Upper lobe of left lung (tissue), 6 donors: Measurements from ENCODE around the gene PTX4. TPM values are rescaled to one million over a fixed set of nuclear protein-coding genes. Genes with fewer than 3 reads are reported as not detected.

ENCODE experiments used
- ATAC-seq, 2 donors: fragments of 200-7000 bp; cut with Tn5 transposase; one replicate each; pipeline ENCODE4 v1.9.1; 2022; ENCODE audit warnings: mild to moderate bottlenecking in 2 of 2, moderate library complexity in 2 of 2; ENCODE audit not compliant: low FRiP score in 2 of 2
- DNase-seq, 2 donors: peaks; one replicate each; pipeline ENCODE4 v3.0.0-alpha.2; 2019 to 2020
- H3K27ac ChIP-seq, 4 donors: fragments of 200-600 bp; sonication (generic); one replicate each; pipeline ENCODE4 v1.5.1; 2016 to 2019
- H3K27me3 ChIP-seq, 4 donors: fragments of 200-600 bp; sonication (generic); one replicate each; pipeline ENCODE4 v1.5.1; 2017 to 2019
- H3K36me3 ChIP-seq, 4 donors: fragments of 200-600 bp; sonication (generic); one replicate each; pipeline ENCODE4 v1.5.1; 2016 to 2019
- H3K4me1 ChIP-seq, 4 donors: fragments of 200-600 bp; sonication (generic); one replicate each; pipeline ENCODE4 v1.5.1; 2018 to 2019
- H3K4me3 ChIP-seq, 4 donors: fragments of 200-600 bp; sonication (generic); one replicate each; pipeline ENCODE4 v1.5.1; 2017 to 2019; ENCODE audit warnings: mild to moderate bottlenecking in 2 of 4, moderate library complexity in 1 of 4
- H3K9me3 ChIP-seq, 4 donors: fragments of 200-600 bp; sonication (generic); one replicate each; pipeline ENCODE4 v1.5.1; 2018 to 2019
- EP300 ChIP-seq, 4 donors: sonication (generic); formaldehyde crosslinking; IDR thresholded peaks; one replicate each; pipeline ENCODE4 v1.5.1; 2017; ENCODE audit warnings: antibody characterized with exemption in 4 of 4, control low read depth in 2 of 4
- POLR2A ChIP-seq, 4 donors: fragments of 450-650 bp; IDR thresholded peaks; one replicate each; pipeline ENCODE4 v1.5.1; 2016 to 2017; ENCODE audit warnings: antibody characterized with exemption in 4 of 4, mild to moderate bottlenecking in 2 of 4
- POLR2AphosphoS5 ChIP-seq, 2 donors: sonication (generic); formaldehyde crosslinking; IDR thresholded peaks; one replicate each; pipeline ENCODE4 v1.5.1; 2017; ENCODE audit warnings: antibody characterized with exemption in 2 of 2
- WGBS, 2 donors: methylation state at CpG; one replicate each; pipeline ENCODE4 v1.1.5; 2017 to 2018; 5-methylcytosine and 5-hydroxymethylcytosine counted together
- total RNA-seq, 6 donors: library from RNA; depleted of rRNA in 4 of 6; stranded (reverse); fragments of >200 nt in 4 of 6; gene quantifications; one replicate each; pipeline versions ENCODE4 v1.1.0 to v1.2.1, GENCODE V29; 2016 to 2021
- TF ChIP-seq, protein P1 (sequence below), 6 experiments: fragments of 450-650 bp in 4 of 6; fragments of 200-600 bp in 2 of 6; sonication (generic) in 2 of 6; IDR thresholded peaks; one replicate each; pipeline ENCODE4 v1.5.1; 2016 to 2019; ENCODE audit warnings: antibody characterized with exemption in 6 of 6
- donor health status: DM: no; HTN: no; CAD: no; lungs with moderate emphysema.
- donor health status: DM: no; HTN: yes; CAD: no; lungs with severe emphysema.

Gene PTX4
- total RNA-seq, 6 donors from 2014 or later = 0.30 to 0.34 (median 0.34) TPM; not detected in 3

DNA sequence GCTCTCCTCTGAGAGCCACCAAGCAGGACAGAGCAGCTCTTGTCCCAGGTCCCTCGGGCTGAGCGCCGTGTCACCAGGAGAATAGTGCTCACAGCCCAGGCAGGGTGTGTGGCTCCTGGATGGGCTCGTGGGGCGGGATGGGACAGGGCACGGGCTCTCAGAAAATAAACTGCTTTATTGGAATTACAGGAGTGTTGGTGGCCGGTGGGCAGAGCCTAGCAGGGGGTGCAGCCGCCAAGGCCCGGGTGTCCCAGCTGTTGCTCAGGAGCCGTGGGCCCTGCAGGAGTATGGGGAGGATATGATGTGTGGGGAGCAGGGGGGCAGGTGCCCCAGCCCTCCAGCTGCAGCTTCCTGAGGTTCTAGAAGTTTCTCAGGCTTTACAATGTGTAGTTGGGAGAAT, 21.5 kb upstream of the PTX4 start:
- no peak for ATAC-seq
- 78 to 80% methylated on average over 1 to 10 of the region's 10 CpGs for WGBS, 2 donors
- H3K4me1 ChIP-seq = peaks cover 24 to 52% (median 27%) of the 10 kb centered on the region in 4 donors

DNA sequence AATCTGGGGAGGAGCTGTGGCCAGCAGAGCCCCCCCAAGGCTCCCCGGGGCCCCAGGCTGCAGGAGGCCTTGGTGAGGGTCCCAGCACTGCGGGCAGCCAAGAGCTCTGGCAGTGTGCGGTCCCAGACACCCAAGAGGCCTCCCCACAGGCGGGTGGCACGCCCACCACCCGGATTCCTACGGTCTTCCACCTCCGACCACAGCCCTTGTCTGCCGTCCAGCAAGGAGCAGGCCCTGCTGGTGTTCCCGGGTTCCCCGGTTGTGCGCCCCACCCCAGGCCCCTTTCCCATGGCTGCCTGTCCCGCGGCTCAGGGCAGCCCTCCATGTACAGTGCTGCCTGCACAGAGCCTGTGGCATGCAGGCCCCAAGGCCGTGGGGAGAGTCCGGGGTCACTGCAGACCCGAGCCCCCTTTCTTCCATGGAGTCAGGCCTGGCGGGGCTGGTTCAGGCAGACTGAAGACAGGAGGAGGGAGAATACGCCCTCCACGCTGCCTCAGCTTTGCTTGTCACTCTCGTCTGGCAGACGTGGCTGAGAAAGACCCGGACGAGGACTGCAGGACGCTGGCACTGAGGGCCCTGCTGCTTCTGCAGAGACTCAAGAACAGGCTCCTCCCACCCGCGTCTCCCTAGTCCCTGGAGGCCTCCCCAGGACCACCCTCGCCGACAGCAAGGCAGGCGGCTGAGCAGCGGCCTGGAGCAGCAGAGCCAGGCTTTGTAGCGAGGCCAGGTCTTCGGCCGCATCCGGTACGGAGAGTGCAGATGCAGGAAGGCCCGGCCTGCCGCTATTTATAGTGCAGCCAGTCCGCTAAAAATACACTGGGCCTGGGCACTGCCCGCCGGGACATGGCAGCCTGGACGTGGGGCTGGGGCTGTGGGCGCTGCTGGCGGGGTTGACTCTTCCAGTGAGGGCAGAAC, 20.8 kb upstream of the PTX4 start:
- ATAC-seq = no peak
- TF ChIP-seq, protein P1, sequence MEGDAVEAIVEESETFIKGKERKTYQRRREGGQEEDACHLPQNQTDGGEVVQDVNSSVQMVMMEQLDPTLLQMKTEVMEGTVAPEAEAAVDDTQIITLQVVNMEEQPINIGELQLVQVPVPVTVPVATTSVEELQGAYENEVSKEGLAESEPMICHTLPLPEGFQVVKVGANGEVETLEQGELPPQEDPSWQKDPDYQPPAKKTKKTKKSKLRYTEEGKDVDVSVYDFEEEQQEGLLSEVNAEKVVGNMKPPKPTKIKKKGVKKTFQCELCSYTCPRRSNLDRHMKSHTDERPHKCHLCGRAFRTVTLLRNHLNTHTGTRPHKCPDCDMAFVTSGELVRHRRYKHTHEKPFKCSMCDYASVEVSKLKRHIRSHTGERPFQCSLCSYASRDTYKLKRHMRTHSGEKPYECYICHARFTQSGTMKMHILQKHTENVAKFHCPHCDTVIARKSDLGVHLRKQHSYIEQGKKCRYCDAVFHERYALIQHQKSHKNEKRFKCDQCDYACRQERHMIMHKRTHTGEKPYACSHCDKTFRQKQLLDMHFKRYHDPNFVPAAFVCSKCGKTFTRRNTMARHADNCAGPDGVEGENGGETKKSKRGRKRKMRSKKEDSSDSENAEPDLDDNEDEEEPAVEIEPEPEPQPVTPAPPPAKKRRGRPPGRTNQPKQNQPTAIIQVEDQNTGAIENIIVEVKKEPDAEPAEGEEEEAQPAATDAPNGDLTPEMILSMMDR (IDR thresholded peaks at IDR 0.05) = no peak
- TF ChIP-seq POLR2AphosphoS5 (IDR thresholded peaks at IDR 0.05) = peak; percentile 16 to 80
- TF ChIP-seq EP300 (IDR thresholded peaks at IDR 0.05) = peak in 1 of 4 donors; percentile 3
- peak in 1 of 4 donors; percentile 16 for TF ChIP-seq POLR2A (IDR thresholded peaks at IDR 0.05)
- H3K9me3 ChIP-seq = peaks cover 0 to 6% (median 3%) of the 10 kb centered on the region in 4 donors
- H3K36me3 ChIP-seq = peaks cover 0 to 52% (median 18%) of the 10 kb centered on the region in 4 donors
- H3K27ac ChIP-seq = peak overlapping the region; percentile 66 to 88 (median 82)
- H3K4me1 ChIP-seq = peaks cover 24 to 52% (median 27%) of the 10 kb centered on the region in 4 donors
- WGBS, 2 donors = 65% methylated on average over 20 of the region's 44 CpGs; no CpG with 5 or more reads in 1 of the 2 donors
- DNase-seq = peak; percentile 43 to 73
- H3K4me3 ChIP-seq = peak overlapping the region in 1 of 4 donors; percentile 12
- no peaks in the 10 kb centered on the region for H3K27me3 ChIP-seq

More for the DNA sequence above, 21.5 kb upstream of the PTX4 start:
- Histone ChIP-seq H3K36me3 (peaks cover 0 to 52% (median 18%) of the 10 kb centered on the region in 4 donors), H3K4me3 (no peak overlapping the region), H3K9me3 (peaks cover 0 to 6% (median 3%) of the 10 kb centered on the region in 4 donors), H3K27me3 (no peaks in the 10 kb centered on the region), H3K27ac (peak overlapping the region; percentile 66 to 88 (median 82))
- TF ChIP-seq POLR2A (IDR thresholded peaks at IDR 0.05) (no peak), POLR2AphosphoS5 (IDR thresholded peaks at IDR 0.05) (no peak), EP300 (IDR thresholded peaks at IDR 0.05) (no peak)
- TF ChIP-seq, protein P1 (IDR thresholded peaks at IDR 0.05) = no peak
- DNase-seq = no peak

- no peak overlapping the region for H3K4me3 ChIP-seq
- H3K27me3 ChIP-seq = no peaks in the 10 kb centered on the region
- no peaks in the 10 kb centered on the region for H3K9me3 ChIP-seq
- ATAC-seq (no peak), DNase-seq (peak in 1 of 2 donors; percentile 66)
- H3K27ac ChIP-seq = peak overlapping the region; percentile 22 to 88 (median 74)
- peaks cover 24 to 52% (median 27%) of the 10 kb centered on the region in 4 donors for H3K4me1 ChIP-seq
- peaks cover 0 to 52% (median 18%) of the 10 kb centered on the region in 4 donors for H3K36me3 ChIP-seq
- WGBS, 2 donors = 86% methylated on average over 21 of the region's 24 CpGs; no CpG with 5 or more reads in 1 of the 2 donors
- TF ChIP-seq POLR2A (IDR thresholded peaks at IDR 0.05) = no peak
- TF ChIP-seq, protein P1 (IDR thresholded peaks at IDR 0.05) = no peak
- TF ChIP-seq EP300 (IDR thresholded peaks at IDR 0.05) = no peak
- no peak for TF ChIP-seq POLR2AphosphoS5 (IDR thresholded peaks at IDR 0.05)
Observed at GRCh38 chr16:1508494-1509187, 19.9 kb upstream of the PTX4 start.

DNA sequence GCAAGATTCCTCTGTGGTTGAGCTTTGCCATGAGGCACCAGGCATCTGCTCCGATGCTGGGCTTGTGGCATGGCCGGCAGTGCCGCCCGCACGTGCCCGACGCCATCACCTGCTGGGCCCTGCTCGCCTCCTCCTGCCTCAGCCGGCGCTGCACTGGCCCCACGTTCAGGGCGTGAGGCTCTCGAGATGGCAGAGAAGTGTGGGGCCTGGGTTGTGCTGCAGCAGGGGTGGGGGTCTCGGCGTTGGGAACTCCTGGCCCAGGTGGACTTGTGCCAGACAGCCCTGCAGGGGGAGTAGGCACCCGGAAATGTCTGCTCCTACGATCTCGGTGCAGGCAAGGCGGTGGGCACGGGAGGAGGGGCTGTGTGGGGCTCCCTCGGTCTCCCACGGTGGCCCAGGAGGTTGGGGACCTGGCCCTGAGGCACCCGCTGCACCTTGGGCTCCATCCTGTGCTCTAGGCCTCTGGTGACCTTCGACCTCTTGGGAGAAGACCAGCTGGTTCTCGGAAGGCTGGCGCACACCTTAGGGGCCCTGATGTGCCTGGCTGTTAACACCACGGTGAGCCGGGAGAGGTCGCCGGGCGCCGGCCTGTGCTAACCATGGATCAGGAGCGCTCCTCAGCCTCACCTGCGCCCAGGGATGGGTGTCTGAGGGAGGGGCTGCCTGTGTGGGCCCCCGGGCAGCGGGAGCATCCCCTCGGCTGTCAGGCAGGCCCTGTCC, 17.9 kb upstream of the PTX4 start:
- ATAC-seq (no peak), DNase-seq (peak in 1 of 2 donors; percentile 82)
- H3K9me3 ChIP-seq = no peaks in the 10 kb centered on the region
- 94 to 100% methylated on average over 1 to 30 of the region's 37 CpGs for WGBS, 2 donors
- no peaks in the 10 kb centered on the region for H3K27me3 ChIP-seq
- H3K27ac ChIP-seq = no peak overlapping the region
- peaks cover 24 to 34% (median 24%) of the 10 kb centered on the region in 4 donors for H3K4me1 ChIP-seq
- H3K4me3 ChIP-seq = no peak overlapping the region
- TF ChIP-seq, protein P1 (IDR thresholded peaks at IDR 0.05) = no peak
- no peak for TF ChIP-seq EP300 (IDR thresholded peaks at IDR 0.05)
- TF ChIP-seq POLR2A (IDR thresholded peaks at IDR 0.05) = no peak
- TF ChIP-seq POLR2AphosphoS5 (IDR thresholded peaks at IDR 0.05) = no peak
- H3K36me3 ChIP-seq = peaks cover 6 to 70% (median 36%) of the 10 kb centered on the region in 4 donors
